Activated CD4-positive, alpha-beta T cell treated with anti-CD3 and anti-CD28 coated beads, Interleukin-2, amount 50 U/mL, for 4 hours (primary cell): Measurements from ENCODE around the gene GCLC.

ENCODE experiments used
- DNase-seq, 2 experiments: peaks; one replicate each; pipeline ENCODE4 v3.0.0-alpha.2; 2020

Gene GCLC

GRCh38 chr6:53523511-53524454 lies 21.1 kb downstream of the GCLC start:
- DNase-seq = no peak

- no peak for DNase-seq
These were observed 24.5 kb downstream of the GCLC start for GRCh38 chr6:53520320-53520928.

- DNase-seq = no peak
These were observed 26.0 kb downstream of the GCLC start for GRCh38 chr6:53518862-53519261.

- DNase-seq = no peak
These were observed 27.9 kb downstream of the GCLC start for GRCh38 chr6:53517021-53517420.

- no peak for DNase-seq
These were observed 30.2 kb downstream of the GCLC start for GRCh38 chr6:53514677-53515076.

- no peak for DNase-seq
These were observed 31.4 kb downstream of the GCLC start for GRCh38 chr6:53513519-53513966.

GRCh38 chr6:53513056-53513455 lies 31.8 kb downstream of the GCLC start:
- no peak for DNase-seq

GRCh38 chr6:53512626-53513025 lies 32.3 kb downstream of the GCLC start:
- DNase-seq = no peak

- no peak for DNase-seq
These were observed 34.2 kb downstream of the GCLC start for GRCh38 chr6:53510746-53511145.

- no peak for DNase-seq
These were observed 38.0 kb downstream of the GCLC start for GRCh38 chr6:53506872-53507271.

- no peak for DNase-seq
These were observed 40.4 kb downstream of the GCLC start for GRCh38 chr6:53504512-53504911.

- DNase-seq = no peak
These were observed 41.8 kb downstream of the GCLC start for GRCh38 chr6:53503060-53503459.

- DNase-seq = no peak
These were observed 43.5 kb downstream of the GCLC start for GRCh38 chr6:53501432-53501831.

GRCh38 chr6:53500095-53500494 lies 44.8 kb downstream of the GCLC start:
- DNase-seq = no peak

GRCh38 chr6:53499094-53499493 lies 45.8 kb downstream of the GCLC start:
- DNase-seq = no peak

- no peak for DNase-seq
These were observed 46.3 kb downstream of the GCLC start for GRCh38 chr6:53498649-53499048.

GRCh38 chr6:53497905-53498304 lies 47.0 kb downstream of the GCLC start:
- no peak for DNase-seq

GRCh38 chr6:53496797-53497375 lies 48.0 kb downstream of the GCLC start:
- no peak for DNase-seq

GRCh38 chr6:53495506-53496499 lies 49.1 kb downstream of the GCLC start:
- DNase-seq = no peak

- DNase-seq = no peak
These were observed 50.8 kb downstream of the GCLC start for GRCh38 chr6:53494076-53494475.

GRCh38 chr6:53493635-53494025 lies 51.3 kb downstream of the GCLC start:
- no peak for DNase-seq

- no peak for DNase-seq
These were observed 51.9 kb downstream of the GCLC start for GRCh38 chr6:53492860-53493634.
